ENCODE data around the gene FBXO21.
"Not testable (repeated sequence)": the region's sequence is repeated elsewhere in the genome, so short reads cannot be mapped to it uniquely, and the experiment has no call there.

Gene FBXO21

DNA sequence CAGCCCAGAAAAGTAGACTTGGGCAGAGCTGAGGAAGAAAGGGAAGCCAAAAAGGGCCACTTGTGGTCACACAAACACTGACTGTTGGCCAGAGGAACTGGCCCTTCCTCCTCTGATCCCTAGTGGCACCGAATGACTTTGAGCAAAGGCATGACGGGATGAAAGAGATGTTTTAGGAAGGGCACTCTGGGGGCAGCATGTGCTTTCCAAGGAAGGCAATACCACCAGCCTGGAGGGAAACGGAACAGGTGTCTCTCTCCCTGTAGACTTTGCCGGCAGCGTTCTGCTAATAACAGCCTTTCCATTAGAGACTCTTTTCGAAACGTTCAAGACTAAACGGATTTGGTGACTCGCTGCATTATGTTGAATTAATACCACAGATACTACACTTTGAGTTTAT is 12.3 kb upstream of the FBXO21 start:
- Histone ChIP-seq H3K4me2 (ENCODE audit: low read depth, low read length) (no peak overlapping the region), H3K4me3 (ENCODE audit: low read length) (no peak overlapping the region), H3K27me3 (replicated peaks; ENCODE audit: insufficient read depth, low read length) (no peaks in the 10 kb centered on the region)

DNA sequence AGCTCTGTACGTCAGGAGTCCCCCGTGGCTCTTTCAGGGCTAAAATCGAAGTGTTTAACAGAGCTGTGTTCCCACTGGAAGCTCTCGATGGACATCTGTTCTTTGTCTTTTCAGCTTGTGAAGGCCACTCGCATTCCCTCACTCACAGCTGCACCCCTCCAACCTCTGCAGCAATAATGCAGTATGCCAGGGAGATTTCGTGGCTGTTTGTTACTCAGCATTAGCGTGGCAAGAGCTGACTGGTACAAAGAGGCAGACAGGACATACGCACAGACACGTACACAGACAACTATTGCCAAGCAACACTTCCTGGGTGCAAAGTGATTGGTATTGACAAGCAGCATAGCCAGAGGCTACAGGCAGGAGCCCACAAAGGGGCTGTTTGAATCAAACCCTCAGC is 11.8 kb upstream of the FBXO21 start:
- Histone ChIP-seq H3K9me3 (replicated peaks; ENCODE audit: insufficient read depth, low read length) (no peaks in the 10 kb centered on the region), H4K20me1 (ENCODE audit: insufficient read depth, low read length) (no peaks in the 10 kb centered on the region), H3K27me3 (replicated peaks; ENCODE audit: insufficient read depth, low read length) (no peaks in the 10 kb centered on the region), H3K27ac (ENCODE audit: low read length) (no peak overlapping the region), H3K4me2 (ENCODE audit: low read depth, low read length) (no peak overlapping the region), H3K4me1 (ENCODE audit: low read length) (no peaks in the 10 kb centered on the region), H3K79me2 (ENCODE audit: low read length) (no peaks in the 10 kb centered on the region), H3K9me2 (replicated peaks; ENCODE audit: insufficient read depth, low read length) (no peaks in the 10 kb centered on the region), H3K4me3 (ENCODE audit: low read length) (no peak overlapping the region), H3F3A (ENCODE audit: insufficient read depth, low read length) (no peaks in the 10 kb centered on the region), H3K9ac (ENCODE audit: low read length) (no peak overlapping the region), H3K36me3 (replicated peaks; ENCODE audit: insufficient read depth, low read length) (no peaks in the 10 kb centered on the region), H2AFZ (ENCODE audit: low read length) (no peak overlapping the region)
- no peak for DNase-seq
- TF ChIP-seq, protein P1, sequence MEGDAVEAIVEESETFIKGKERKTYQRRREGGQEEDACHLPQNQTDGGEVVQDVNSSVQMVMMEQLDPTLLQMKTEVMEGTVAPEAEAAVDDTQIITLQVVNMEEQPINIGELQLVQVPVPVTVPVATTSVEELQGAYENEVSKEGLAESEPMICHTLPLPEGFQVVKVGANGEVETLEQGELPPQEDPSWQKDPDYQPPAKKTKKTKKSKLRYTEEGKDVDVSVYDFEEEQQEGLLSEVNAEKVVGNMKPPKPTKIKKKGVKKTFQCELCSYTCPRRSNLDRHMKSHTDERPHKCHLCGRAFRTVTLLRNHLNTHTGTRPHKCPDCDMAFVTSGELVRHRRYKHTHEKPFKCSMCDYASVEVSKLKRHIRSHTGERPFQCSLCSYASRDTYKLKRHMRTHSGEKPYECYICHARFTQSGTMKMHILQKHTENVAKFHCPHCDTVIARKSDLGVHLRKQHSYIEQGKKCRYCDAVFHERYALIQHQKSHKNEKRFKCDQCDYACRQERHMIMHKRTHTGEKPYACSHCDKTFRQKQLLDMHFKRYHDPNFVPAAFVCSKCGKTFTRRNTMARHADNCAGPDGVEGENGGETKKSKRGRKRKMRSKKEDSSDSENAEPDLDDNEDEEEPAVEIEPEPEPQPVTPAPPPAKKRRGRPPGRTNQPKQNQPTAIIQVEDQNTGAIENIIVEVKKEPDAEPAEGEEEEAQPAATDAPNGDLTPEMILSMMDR (IDR thresholded peaks at IDR 0.05; ENCODE audit: low read length): no peak
- TF ChIP-seq EZH2 (optimal IDR thresholded peaks at IDR 0.05; ENCODE audit: low read depth, low read length): no peak
- TF ChIP-seq EZH2phosphoT487 (IDR thresholded peaks at IDR 0.05; ENCODE audit: low read length): no peak

More for the DNA sequence above, 12.3 kb upstream of the FBXO21 start:
- Histone ChIP-seq H3F3A (ENCODE audit: insufficient read depth, low read length) (no peaks in the 10 kb centered on the region), H4K20me1 (ENCODE audit: insufficient read depth, low read length) (no peaks in the 10 kb centered on the region), H3K36me3 (replicated peaks; ENCODE audit: insufficient read depth, low read length) (no peaks in the 10 kb centered on the region), H3K4me1 (ENCODE audit: low read length) (no peaks in the 10 kb centered on the region), H3K9me3 (replicated peaks; ENCODE audit: insufficient read depth, low read length) (no peaks in the 10 kb centered on the region), H3K9me2 (replicated peaks; ENCODE audit: insufficient read depth, low read length) (no peaks in the 10 kb centered on the region), H3K79me2 (ENCODE audit: low read length) (no peaks in the 10 kb centered on the region), H3K27ac (ENCODE audit: low read length) (no peak overlapping the region), H2AFZ (ENCODE audit: low read length) (no peak overlapping the region), H3K9ac (ENCODE audit: low read length) (no peak overlapping the region)
- no peak for TF ChIP-seq EZH2phosphoT487 (IDR thresholded peaks at IDR 0.05; ENCODE audit: low read length)
- TF ChIP-seq, protein P1 (IDR thresholded peaks at IDR 0.05; ENCODE audit: low read length): no peak
- TF ChIP-seq EZH2 (optimal IDR thresholded peaks at IDR 0.05; ENCODE audit: low read depth, low read length): no peak
- DNase-seq: no peak

DNA sequence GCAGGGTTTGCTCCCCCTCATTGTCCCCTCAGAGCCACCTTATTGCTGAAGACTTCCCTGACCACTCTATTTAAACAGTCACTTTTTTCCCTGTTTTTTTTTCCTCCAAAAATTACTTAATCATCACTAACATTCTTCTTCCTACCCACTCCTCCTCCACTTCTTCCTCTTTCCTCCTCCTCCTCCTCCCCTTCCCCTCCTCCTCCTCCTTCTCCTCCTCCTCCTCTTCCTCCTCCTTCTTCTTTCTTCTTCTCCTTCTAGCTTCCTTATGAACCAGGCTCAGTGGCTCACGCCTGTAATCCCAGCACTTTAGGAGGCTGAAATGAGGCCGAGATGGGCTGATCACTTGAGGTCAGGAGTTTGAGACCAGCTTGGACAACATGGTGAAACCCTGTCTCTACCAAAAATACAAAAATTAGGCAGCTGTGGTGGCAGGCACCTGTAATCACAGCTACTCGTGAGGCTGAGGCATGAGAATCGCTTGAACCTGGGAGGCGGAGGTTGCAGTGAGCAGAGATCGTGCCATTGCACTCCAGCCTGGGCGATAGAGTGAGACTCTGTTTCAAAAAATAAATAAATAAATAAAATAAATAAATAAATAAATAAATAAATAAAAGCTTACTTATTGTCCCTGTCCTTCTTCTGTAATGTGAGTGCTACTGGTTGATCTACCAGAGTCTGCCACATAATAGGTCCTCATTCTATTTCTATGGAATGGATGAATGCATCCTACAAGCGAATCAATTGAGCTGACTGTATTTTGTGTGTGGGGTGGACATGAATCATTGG is 9.9 kb upstream of the FBXO21 start:
- not testable (repeated sequence) for H3K9ac ChIP-seq (ENCODE audit: low read length); H3K27me3 ChIP-seq (replicated peaks; ENCODE audit: insufficient read depth, low read length); H3K4me3 ChIP-seq (ENCODE audit: low read length); H3K9me3 ChIP-seq (replicated peaks; ENCODE audit: insufficient read depth, low read length); H4K20me1 ChIP-seq (ENCODE audit: insufficient read depth, low read length); H3K4me1 ChIP-seq (ENCODE audit: low read length); H3K27ac ChIP-seq (ENCODE audit: low read length); H3K4me2 ChIP-seq (ENCODE audit: low read depth, low read length); DNase-seq; H3K79me2 ChIP-seq (ENCODE audit: low read length); H3K9me2 ChIP-seq (replicated peaks; ENCODE audit: insufficient read depth, low read length); H2AFZ ChIP-seq (ENCODE audit: low read length); H3F3A ChIP-seq (ENCODE audit: insufficient read depth, low read length); H3K36me3 ChIP-seq (replicated peaks; ENCODE audit: insufficient read depth, low read length)

DNA sequence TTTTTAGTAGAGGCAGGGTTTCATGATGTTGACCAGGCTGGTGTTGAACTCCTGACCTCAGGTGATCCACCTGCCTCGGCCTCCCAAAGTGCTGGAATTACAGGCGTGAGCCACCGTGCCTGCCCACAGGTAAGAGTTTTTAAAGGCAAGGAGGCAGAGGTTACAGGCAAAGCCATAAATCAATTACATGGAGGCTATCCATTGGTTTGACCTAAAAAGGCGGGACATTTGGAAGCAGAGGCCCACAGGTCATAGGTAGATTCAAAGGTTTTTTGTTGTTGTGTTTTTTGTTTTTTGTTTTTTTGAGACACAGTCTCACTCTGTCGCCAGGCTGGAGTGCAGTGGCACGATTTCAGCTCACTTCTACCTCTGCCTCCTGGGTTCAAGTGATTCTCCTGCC is 6.1 kb upstream of the FBXO21 start:
- not testable (repeated sequence) for H3K9ac ChIP-seq (ENCODE audit: low read length); H3K9me2 ChIP-seq (replicated peaks; ENCODE audit: insufficient read depth, low read length); H3K36me3 ChIP-seq (replicated peaks; ENCODE audit: insufficient read depth, low read length); H3K27me3 ChIP-seq (replicated peaks; ENCODE audit: insufficient read depth, low read length); H4K20me1 ChIP-seq (ENCODE audit: insufficient read depth, low read length); H3K4me1 ChIP-seq (ENCODE audit: low read length); H3K79me2 ChIP-seq (ENCODE audit: low read length); DNase-seq; H3K4me2 ChIP-seq (ENCODE audit: low read depth, low read length); H2AFZ ChIP-seq (ENCODE audit: low read length); H3K27ac ChIP-seq (ENCODE audit: low read length); H3F3A ChIP-seq (ENCODE audit: insufficient read depth, low read length); H3K4me3 ChIP-seq (ENCODE audit: low read length); H3K9me3 ChIP-seq (replicated peaks; ENCODE audit: insufficient read depth, low read length)

DNA sequence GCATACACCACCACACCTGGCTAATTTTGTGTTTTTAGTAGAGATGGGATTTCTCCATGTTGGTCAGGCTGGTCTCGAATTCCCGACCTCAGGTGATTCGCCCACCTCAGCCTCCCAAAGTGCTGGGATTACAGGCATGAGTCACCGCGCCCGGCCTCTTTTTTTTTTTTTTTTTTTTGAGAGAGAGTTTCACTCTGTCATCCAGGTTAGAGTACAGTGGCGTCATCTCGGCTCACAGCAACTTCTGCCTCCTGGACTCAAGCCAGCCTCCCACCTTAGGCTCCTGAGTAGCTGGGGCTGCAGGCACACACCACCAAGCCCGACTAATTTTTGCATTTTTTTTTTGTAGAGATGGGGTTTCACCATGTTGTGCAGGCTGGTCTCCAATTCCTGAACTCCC is 4.8 kb upstream of the FBXO21 start:
- not testable (repeated sequence) for H3K4me1 ChIP-seq (ENCODE audit: low read length); H3K79me2 ChIP-seq (ENCODE audit: low read length); H2AFZ ChIP-seq (ENCODE audit: low read length); H3K36me3 ChIP-seq (replicated peaks; ENCODE audit: insufficient read depth, low read length); H3F3A ChIP-seq (ENCODE audit: insufficient read depth, low read length); H3K27ac ChIP-seq (ENCODE audit: low read length); H3K9me3 ChIP-seq (replicated peaks; ENCODE audit: insufficient read depth, low read length); H4K20me1 ChIP-seq (ENCODE audit: insufficient read depth, low read length); H3K27me3 ChIP-seq (replicated peaks; ENCODE audit: insufficient read depth, low read length); DNase-seq; H3K4me3 ChIP-seq (ENCODE audit: low read length); H3K4me2 ChIP-seq (ENCODE audit: low read depth, low read length); H3K9me2 ChIP-seq (replicated peaks; ENCODE audit: insufficient read depth, low read length); H3K9ac ChIP-seq (ENCODE audit: low read length)

Data from MM.1S (cell line).